Measurements from ENCODE around the gene MGARP.

The MGARP gene

GRCh38 chr4:139245590-139245989 lies 34.4 kb downstream of the MGARP start:
- H3K36me3 ChIP-seq (ENCODE audit: insufficient read depth, low read length) = no peaks in the 10 kb centered on the region
- no peak overlapping the region for H3K9ac ChIP-seq (ENCODE audit: insufficient read length)
- no peak overlapping the region for H3K4me3 ChIP-seq
- no peak for DNase-seq (ENCODE audit: low read depth, low spot score)
- no peaks in the 10 kb centered on the region for H3K9me3 ChIP-seq (ENCODE audit: low read depth, low read length)
- TF ChIP-seq FOXP2 (optimal IDR thresholded peaks at IDR 0.05; ENCODE audit: control extremely low read depth, extremely low read length, insufficient read depth) = no peak
- no peak for TF ChIP-seq POLR2AphosphoS5 (IDR thresholded peaks at IDR 0.05; ENCODE audit: borderline replicate concordance, low read depth, low read length)
- TF ChIP-seq EZH2 (IDR thresholded peaks at IDR 0.05) = no peak
- H3K27ac ChIP-seq = no peak overlapping the region

- no peak overlapping the region for H3K27ac ChIP-seq
- H3K9me3 ChIP-seq (ENCODE audit: low read depth, low read length) = no peaks in the 10 kb centered on the region
- H3K4me3 ChIP-seq = no peak overlapping the region
- TF ChIP-seq FOXP2 (optimal IDR thresholded peaks at IDR 0.05; ENCODE audit: control extremely low read depth, extremely low read length, insufficient read depth) (no peak), POLR2AphosphoS5 (IDR thresholded peaks at IDR 0.05; ENCODE audit: borderline replicate concordance, low read depth, low read length) (no peak), EZH2 (IDR thresholded peaks at IDR 0.05) (no peak)
- DNase-seq (ENCODE audit: low read depth, low spot score) = no peak
- H3K9ac ChIP-seq (ENCODE audit: insufficient read length) = no peak overlapping the region
- H3K36me3 ChIP-seq (ENCODE audit: insufficient read depth, low read length) = no peaks in the 10 kb centered on the region
These were observed 36.3 kb downstream of the MGARP start for GRCh38 chr4:139243448-139244365.

GRCh38 chr4:139242511-139243051 lies 37.4 kb downstream of the MGARP start:
- Histone ChIP-seq H3K27ac (no peak overlapping the region), H3K9me3 (ENCODE audit: low read depth, low read length) (no peaks in the 10 kb centered on the region), H3K9ac (ENCODE audit: insufficient read length) (no peak overlapping the region), H3K4me3 (no peak overlapping the region), H3K36me3 (ENCODE audit: insufficient read depth, low read length) (no peaks in the 10 kb centered on the region)
- no peak for TF ChIP-seq EZH2 (IDR thresholded peaks at IDR 0.05)
- TF ChIP-seq FOXP2 (optimal IDR thresholded peaks at IDR 0.05; ENCODE audit: control extremely low read depth, extremely low read length, insufficient read depth) = no peak
- TF ChIP-seq POLR2AphosphoS5 (IDR thresholded peaks at IDR 0.05; ENCODE audit: borderline replicate concordance, low read depth, low read length) = no peak
- no peak for DNase-seq (ENCODE audit: low read depth, low spot score)

GRCh38 chr4:139241784-139242151 lies 38.3 kb downstream of the MGARP start:
- no peak for TF ChIP-seq FOXP2 (optimal IDR thresholded peaks at IDR 0.05; ENCODE audit: control extremely low read depth, extremely low read length, insufficient read depth)
- no peak overlapping the region for H3K9ac ChIP-seq (ENCODE audit: insufficient read length)

GRCh38 chr4:139241086-139241783 lies 38.8 kb downstream of the MGARP start:
- Histone ChIP-seq H3K36me3 (ENCODE audit: insufficient read depth, low read length) (no peaks in the 10 kb centered on the region), H3K9ac (ENCODE audit: insufficient read length) (no peak overlapping the region), H3K4me3 (no peak overlapping the region), H3K27ac (no peak overlapping the region), H3K9me3 (ENCODE audit: low read depth, low read length) (no peaks in the 10 kb centered on the region)
- TF ChIP-seq FOXP2 (optimal IDR thresholded peaks at IDR 0.05; ENCODE audit: control extremely low read depth, extremely low read length, insufficient read depth) (no peak), EZH2 (IDR thresholded peaks at IDR 0.05) (no peak), POLR2AphosphoS5 (IDR thresholded peaks at IDR 0.05; ENCODE audit: borderline replicate concordance, low read depth, low read length) (no peak)
- DNase-seq (ENCODE audit: low read depth, low spot score) = no peak

More at GRCh38 chr4:139241784-139242151, 38.3 kb downstream of the MGARP start:
- no peak for DNase-seq (ENCODE audit: low read depth, low spot score)
- H3K9me3 ChIP-seq (ENCODE audit: low read depth, low read length) = no peaks in the 10 kb centered on the region
- H3K27ac ChIP-seq = no peak overlapping the region
- no peak overlapping the region for H3K4me3 ChIP-seq
- no peaks in the 10 kb centered on the region for H3K36me3 ChIP-seq (ENCODE audit: insufficient read depth, low read length)

GRCh38 chr4:139239127-139239772 lies 40.8 kb downstream of the MGARP start:
- H3K9me3 ChIP-seq (ENCODE audit: low read depth, low read length) = no peaks in the 10 kb centered on the region
- TF ChIP-seq POLR2AphosphoS5 (IDR thresholded peaks at IDR 0.05; ENCODE audit: borderline replicate concordance, low read depth, low read length) = no peak
- no peak for TF ChIP-seq EZH2 (IDR thresholded peaks at IDR 0.05)
- no peak for TF ChIP-seq FOXP2 (optimal IDR thresholded peaks at IDR 0.05; ENCODE audit: control extremely low read depth, extremely low read length, insufficient read depth)
- H3K4me3 ChIP-seq = no peak overlapping the region
- H3K9ac ChIP-seq (ENCODE audit: insufficient read length) = no peak overlapping the region
- no peak overlapping the region for H3K27ac ChIP-seq
- no peaks in the 10 kb centered on the region for H3K36me3 ChIP-seq (ENCODE audit: insufficient read depth, low read length)
- no peak for DNase-seq (ENCODE audit: low read depth, low spot score)

GRCh38 chr4:139234253-139234652 lies 45.8 kb downstream of the MGARP start:
- no peaks in the 10 kb centered on the region for H3K36me3 ChIP-seq (ENCODE audit: insufficient read depth, low read length)
- H3K9ac ChIP-seq (ENCODE audit: insufficient read length) = no peak overlapping the region
- no peak overlapping the region for H3K27ac ChIP-seq
- no peaks in the 10 kb centered on the region for H3K9me3 ChIP-seq (ENCODE audit: low read depth, low read length)
- no peak overlapping the region for H3K4me3 ChIP-seq
- TF ChIP-seq EZH2 (IDR thresholded peaks at IDR 0.05) = no peak
- TF ChIP-seq POLR2AphosphoS5 (IDR thresholded peaks at IDR 0.05; ENCODE audit: borderline replicate concordance, low read depth, low read length) = no peak
- no peak for TF ChIP-seq FOXP2 (optimal IDR thresholded peaks at IDR 0.05; ENCODE audit: control extremely low read depth, extremely low read length, insufficient read depth)
- DNase-seq (ENCODE audit: low read depth, low spot score) = no peak

GRCh38 chr4:139229534-139230039 lies 50.4 kb downstream of the MGARP start:
- Histone ChIP-seq H3K27ac (no peak overlapping the region), H3K9ac (ENCODE audit: insufficient read length) (no peak overlapping the region), H3K4me3 (no peak overlapping the region), H3K9me3 (ENCODE audit: low read depth, low read length) (no peaks in the 10 kb centered on the region), H3K36me3 (ENCODE audit: insufficient read depth, low read length) (no peaks in the 10 kb centered on the region)
- no peak for DNase-seq (ENCODE audit: low read depth, low spot score)
- TF ChIP-seq FOXP2 (optimal IDR thresholded peaks at IDR 0.05; ENCODE audit: control extremely low read depth, extremely low read length, insufficient read depth) (no peak), POLR2AphosphoS5 (IDR thresholded peaks at IDR 0.05; ENCODE audit: borderline replicate concordance, low read depth, low read length) (no peak), EZH2 (IDR thresholded peaks at IDR 0.05) (no peak)

Data from SK-N-MC (cell line).